GM19328 (cell line): ENCODE data around the gene FAM53B.

Experiments
- ATAC-seq: cut with Tn5 transposase; IDR thresholded peaks from one replicate; pipeline ENCODE4 v1.9.1; 2021; ENCODE audit warnings: mild to moderate bottlenecking, moderate library complexity; ENCODE audit not compliant: unreplicated experiment

The FAM53B gene

DNA sequence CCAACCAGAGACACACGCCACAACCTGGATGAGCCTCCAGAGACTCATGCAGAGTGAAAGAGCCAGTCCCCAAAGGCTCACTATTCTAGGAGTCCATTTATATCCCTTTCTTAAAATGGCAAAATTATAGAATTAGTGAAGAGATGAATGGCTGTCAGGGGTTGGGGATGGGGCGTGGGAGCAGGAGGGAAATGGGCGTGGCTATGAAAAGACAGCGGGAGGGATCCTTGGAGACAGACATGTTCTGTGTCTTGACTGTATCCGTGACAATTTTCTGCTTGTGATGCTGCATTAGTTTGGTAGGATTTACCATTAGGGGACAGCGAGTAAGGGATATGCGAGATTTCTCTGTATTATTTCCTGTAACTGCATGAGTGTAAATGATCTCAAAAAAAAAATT is 33.0 kb downstream of the FAM53B start:
- no peak for ATAC-seq

DNA sequence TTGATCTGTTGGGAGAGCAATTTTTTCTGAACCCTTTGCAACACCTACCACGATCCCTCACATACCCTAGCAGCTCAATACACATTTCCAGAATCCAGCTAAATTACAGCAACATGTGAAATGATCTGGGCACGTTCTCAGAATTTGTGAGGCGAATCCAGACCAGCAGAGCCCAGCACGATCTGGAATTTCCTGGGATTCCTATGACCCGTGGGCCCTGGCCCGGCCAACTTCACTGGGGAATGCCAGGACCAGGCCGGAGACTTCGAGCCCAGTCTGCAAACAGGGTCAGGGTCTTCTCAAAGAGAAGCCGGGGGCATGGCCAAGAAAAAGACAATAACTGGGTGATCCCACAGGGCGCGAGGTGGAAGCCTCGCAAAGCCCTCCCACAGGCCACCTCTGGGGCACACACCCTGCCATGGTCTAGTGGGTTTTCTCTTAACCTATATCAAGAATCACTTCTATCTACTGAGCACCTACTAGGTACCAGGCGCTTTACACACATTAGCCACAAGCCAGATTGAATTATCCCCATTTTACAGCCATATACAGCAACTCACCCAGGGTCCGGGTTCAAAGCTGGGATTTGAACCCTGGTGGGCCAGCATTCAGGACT is 33.8 kb downstream of the FAM53B start:
- no peak for ATAC-seq

DNA sequence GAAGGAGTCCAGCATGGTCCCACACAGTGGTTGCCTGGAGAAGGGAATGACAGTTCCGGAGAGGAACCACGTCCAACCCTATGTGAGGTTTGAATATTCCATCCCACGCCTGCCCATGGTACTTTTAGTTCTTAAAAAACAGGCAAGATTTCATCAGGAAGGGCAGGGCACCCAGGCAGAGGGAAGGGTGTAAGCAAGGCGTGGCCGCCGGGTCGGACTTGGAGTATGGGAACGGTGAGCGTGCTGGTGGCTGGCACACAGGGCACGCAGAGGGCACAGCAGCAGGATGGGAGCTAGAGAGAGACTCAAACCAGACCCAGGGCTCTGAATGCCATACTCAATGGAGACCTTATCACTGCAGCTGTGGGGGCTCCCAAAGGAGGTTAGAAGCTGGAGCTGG is 34.3 kb downstream of the FAM53B start:
- ATAC-seq: no peak

DNA sequence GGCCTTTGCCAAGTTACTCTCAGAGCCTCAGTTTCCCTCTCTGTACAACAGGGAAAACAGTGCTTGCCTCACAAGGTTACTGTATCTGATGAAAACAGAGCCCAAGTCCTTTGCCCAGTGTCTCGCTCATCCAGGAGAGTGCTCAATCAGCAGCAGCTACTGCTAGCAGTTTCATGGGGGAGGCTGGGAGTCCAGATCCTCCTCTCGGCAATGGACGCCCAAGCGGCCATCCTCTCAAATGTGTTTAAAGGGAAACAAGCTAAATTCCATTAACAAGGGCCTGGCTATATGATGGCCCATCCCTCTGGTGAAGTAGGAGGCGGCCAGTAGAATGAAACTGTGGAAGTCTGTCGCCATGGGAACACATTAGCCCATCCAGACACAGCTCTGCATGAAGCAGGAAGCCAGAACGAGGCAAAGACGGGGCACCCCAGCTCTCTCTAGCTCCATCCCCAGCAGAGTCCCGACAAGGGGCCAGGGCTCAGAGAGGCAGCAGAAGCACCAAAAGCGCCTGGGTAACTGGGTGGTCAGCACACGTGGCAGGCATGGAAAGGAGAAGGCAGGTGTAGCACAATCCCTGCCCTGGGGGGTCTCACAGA is 35.2 kb downstream of the FAM53B start:
- no peak for ATAC-seq

DNA sequence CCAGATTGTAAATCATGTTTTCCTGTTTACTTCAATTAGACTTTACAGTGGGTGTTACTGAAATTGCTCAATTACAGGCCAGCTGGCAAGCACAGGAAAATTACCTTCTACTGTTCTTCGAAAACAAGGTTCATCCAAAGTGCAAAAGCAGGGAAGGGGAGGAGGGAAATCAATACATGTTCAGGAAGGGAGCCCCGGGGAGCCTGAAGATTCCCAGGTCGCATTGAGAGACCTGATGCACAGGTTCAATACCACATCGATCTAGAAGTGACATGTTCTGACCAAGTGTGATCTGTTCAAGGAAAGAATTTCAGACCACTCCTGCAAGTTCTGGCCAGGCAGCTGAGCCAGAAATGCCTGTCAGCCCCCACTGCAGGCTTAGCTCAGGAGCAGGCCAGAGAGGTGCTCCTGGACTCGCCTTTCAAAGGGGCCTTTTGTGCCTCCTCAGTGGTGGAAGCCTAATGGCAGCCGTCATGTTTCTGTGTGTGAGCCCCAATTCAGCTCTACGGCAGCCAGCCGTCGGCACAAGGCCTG is 35.9 kb downstream of the FAM53B start:
- ATAC-seq: no peak

DNA sequence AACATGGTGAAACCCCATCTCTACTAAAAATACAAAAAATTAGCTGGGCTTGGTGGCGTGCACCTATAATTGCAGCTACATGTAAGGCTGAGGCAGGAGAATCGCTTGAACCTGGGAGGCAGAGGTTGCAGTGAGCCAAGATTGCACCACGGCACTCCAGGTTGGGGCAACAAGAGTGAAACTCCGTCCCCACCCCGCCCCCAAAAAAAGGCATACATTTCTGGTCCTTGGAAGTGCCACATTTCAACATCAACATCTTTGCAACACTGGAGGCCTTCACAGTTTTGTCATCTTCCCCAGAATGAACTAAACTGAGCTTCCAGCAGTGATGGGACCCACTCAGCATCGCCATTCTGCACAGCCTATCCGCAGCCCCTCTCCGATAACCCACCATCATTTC is 36.6 kb downstream of the FAM53B start:
- ATAC-seq: no peak

DNA sequence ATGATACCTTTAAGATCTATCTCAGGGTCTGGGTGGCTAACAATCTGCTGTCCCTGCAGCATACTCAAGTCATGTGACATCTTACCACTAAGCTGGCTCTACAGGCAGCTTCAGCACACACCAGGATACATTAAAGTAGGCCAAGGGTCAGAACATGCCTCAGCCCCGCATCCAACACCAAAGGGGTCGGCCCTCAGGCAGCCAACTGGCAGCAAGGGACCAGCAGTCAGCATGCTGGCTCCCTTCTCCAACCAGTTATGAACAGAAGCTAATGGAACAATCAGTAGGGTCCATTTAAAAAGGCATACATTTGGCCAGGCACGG is 37.1 kb downstream of the FAM53B start:
- ATAC-seq: no peak

DNA sequence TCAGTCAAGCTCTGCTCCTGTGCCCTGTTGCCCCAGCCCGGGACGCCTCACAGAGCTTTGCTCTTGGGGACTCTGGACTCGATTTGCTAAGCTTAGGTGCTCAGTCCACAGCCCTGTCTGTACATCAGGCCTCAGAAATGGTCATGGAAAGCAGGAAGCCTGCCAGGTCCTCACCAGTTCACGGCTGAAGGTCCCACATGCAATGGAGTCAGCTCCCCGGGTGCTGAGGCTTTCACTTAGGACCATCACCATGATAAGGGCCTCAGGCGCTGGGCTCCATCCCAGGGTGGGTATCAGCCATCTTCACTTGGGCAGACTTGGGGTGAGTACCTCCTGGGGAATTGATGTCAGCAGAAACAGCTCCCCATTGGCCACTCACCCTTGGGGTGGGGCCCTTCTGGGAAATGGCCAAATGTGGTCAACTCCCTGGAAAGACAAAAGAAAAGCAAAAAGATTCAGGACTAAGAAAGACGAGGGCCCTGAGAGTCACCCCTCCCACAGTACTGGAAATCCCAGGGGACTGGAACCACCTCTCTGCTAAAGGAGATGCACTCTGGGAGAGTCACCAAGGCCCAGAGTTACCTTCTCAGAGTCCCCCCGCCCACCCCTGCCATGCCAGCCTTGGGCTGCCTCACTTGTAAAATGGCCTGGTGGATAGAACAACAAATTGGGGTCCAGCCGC is 37.6 kb downstream of the FAM53B start:
- ATAC-seq: no peak

DNA sequence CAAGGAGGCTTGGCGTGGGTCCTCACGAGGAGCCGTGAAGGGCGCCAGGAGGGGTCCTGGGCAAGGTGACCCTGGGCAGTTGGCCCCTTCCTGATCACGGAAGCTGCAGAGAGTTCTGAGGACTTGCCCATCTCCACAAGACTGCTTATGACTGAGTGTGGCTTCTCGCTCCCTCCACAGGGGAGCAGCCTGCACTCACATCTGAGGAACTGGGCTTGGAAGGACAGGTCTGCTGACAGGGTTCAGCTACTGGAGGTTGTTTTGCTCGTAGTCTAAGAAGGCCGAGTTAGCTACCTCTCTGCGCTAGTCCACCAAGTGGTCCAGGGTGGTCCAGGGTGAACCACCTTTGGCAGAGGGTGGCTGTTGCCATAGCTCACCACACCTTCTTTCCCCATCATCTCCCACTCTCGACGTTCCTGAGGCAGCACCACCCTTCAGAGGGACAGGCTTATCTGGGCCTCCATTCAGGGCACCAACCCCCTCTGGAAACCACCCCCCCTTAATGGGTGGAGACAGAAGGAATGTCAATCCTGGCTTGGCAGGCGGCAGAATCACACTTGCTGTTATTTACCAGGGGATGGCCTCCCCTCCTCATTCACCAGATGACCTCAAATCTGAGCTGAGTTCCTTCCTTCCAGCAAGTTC is 38.2 kb downstream of the FAM53B start:
- ATAC-seq: no peak

DNA sequence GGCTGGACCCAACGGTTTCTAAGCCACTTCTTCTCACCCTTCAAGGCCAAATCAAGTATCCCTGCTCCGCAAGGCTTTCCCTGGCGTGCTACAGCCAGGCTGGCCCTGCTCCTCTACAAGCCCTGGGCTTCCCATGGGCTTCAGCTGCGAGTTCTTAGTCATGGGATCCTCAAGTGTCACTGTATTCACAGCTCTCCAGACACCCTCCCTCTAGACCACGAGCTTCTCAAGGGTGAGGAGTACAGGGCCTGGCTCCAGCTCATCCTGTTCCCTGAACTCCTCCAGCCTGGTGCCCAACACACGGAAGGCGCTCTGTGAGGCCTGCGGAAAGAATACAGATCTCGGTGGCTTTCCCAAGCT is 38.8 kb downstream of the FAM53B start:
- no peak for ATAC-seq

DNA sequence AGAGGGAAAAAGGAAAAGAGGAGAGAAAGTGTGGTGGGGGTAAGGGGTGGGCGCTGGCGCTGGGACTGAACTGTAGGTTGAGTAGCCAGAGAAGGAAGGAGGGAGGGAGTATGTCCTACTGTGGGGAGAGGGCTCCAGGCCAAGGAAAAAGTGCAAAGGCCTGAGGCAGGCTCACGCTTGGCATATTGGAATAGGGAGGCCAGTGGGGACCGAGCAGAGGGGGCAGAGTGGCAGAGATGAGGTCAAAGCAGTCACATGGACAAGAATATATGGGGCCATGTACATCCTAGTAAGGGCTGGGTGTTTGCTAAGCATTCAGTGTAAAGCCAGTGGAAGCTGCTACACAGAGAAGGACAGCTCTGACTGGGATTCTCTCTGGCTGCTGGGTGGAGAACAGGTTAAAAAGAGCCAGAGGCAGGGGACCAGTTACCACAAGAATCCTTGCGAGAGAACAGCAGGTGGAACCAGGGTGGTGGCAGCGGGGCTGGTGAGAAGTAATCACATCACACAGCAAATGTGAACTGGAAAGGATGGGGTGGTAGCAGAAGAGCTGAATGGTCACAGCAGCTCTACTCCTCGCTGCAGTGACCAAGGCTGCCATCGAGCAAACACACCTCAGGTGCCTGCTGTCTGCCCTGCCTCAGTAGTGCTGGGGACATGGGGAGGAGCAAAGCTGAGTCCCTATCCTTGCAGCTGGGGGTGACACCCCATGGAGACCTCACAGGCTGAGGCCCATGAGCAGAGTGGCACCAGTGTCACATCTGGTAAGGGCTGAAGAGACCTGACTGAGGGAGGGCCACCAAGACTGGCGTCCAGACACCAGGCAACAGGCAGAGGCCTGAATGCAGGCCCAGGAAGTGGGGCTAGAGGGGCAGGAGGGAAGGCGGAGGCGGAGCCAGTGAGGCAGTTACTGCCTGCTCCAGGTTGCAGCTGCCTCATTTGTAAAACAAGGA is 39.5 kb downstream of the FAM53B start:
- no peak for ATAC-seq

DNA sequence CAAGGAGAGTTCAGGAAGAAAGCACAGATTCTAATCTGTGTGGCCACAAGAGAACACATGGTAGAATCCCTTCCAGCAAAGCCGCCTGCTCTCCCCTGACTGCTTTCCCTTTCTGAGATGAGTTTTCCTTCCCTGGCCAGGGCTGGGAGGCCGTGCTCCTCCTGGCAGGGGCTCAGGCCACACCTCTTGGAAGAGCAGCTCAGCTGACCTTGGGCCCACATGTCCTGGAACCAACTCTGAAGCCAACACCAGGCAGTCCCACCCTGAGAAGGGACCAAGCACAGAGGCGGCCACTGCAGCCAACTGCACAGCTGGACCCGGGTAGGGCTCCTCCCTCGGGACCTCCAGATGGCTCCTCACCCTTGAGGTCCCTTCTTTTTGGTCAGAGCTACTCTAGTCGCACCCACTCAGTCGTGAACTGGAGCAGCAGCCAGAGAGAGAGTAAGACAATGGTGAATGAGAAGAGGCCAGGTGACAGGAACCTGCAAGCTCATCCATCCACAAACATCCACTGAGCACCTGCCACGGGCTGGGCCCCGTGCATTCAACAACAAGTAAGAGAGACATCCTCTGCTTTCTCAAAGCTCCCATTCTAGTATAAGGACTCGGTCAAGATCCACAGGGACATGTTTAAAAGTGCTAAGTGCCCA is 40.3 kb downstream of the FAM53B start:
- ATAC-seq: no peak

DNA sequence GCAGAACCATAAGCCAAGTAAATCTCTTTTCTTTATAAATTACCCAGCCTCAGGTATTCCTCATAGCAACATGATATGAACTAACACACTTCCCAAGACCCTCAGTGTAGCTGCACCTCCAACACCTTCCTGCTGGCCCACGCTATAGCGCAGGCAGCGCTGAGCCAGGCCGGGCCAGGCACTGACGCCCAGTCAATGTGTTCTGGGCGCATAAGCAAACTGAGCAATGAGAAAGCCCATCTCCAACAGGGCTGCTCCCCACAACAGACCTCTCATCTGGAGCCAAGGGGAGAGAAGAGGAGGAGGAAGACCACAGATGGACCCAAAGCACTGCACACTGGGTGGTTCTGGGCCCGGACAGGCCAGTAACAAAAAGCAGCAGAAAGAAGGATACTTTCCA is 40.8 kb downstream of the FAM53B start:
- ATAC-seq: no peak

DNA sequence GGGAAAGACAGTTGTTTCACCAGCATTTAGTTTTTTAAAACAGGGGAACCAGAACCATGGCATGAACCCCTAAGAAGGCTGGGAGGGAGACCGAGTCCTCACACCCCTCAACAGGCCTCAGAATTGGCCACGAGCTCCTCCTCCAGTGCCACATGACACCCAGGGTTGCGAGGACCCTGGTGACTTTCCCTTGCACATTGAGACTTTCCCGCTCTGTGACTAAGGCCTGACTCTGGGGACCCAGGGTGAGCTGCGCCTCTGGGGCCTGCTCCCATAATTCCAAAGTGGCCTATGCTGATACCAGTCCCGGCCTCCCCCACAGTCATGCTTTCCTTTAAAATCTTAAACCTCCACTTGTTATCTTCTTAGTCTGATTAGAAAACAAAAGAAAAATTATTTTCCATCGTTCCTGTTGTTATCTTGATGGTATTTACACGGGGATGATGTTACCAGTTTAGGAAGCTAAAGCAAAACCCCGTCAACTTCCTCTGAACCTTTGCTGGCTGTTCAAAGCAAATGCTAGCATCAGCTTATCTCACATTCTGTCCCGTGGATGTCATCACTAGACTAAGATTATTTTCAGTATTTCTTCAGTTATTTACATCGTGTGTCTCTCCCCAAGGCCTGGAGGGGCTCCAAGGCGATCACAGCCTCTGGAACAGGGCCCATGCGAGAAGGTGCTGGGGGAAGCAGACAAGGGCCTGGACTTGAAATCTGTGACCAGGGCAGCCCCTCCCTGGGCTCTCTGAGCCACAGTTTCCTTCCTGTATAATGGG is 42.1 kb downstream of the FAM53B start:
- ATAC-seq: no peak

DNA sequence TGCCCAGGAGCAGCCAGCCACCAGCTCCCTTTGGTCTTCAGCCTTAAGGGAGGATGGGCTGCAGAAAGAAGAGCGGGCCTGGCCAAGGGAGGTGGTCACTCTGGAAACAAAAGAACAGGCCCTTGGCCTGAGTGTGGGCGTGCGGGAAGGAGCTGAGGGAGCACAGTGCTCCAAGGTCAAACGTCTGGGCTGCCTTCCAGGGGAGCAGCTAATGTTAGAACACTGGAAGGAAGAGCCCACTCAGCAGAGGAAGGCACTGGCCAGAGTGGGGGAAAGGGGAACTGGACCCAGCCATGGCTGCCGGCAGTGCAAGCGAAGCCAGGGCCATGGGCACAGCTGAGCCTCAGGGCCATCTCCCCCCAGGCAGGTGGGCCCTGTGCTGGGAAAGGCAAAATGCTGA is 42.7 kb downstream of the FAM53B start:
- no peak for ATAC-seq

DNA sequence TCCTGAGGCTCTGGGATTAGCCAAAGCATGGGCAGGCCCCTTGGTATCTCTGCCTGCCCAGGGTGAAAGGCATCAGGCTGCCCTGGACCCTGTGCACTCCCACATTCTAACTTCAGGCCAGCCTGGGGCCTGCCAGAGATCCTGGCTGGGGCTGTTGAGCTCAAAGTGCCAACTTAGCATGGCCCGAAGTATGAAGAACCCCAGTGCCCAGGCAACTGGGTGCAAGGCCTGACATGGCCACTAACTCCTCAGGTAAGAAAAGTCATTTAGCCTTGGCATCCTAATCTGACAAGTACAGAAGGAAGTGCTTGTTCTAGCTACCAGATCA is 43.2 kb downstream of the FAM53B start:
- no peak for ATAC-seq

DNA sequence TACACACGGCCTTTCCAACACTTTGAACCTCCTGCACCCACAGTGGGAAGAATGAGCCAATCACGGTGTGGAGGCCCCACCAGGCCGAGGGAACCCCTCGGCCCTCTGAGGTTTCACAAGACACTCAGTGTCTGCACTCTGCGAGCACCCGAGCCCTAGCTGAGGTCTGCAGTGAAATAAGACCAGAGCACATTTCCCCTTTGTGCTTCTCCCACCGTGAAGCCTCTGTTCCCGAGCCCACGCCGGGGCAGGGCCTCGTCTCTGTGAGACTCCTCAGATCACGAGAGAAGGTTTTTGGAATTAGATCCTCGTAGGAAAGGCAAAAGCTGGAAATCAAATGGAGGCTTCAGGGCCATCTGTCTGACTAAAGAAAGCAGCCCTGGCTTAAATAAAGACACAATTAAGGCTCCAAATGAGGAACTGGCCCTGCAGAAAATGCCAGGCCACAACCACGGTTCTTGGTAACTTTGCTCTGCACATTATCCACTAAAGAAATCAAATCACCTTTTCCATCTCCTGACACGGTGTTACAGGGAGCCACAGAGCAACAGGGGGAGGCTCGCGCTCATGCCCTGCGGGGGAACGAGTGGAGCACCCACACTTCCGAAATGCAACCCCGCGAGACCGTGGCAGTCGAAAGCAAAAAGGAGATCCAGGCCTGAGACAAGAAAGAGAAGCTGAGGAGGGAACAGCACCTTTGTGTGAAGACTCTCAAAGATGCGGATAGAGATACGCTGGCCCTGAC is 43.7 kb downstream of the FAM53B start:
- ATAC-seq: no peak

DNA sequence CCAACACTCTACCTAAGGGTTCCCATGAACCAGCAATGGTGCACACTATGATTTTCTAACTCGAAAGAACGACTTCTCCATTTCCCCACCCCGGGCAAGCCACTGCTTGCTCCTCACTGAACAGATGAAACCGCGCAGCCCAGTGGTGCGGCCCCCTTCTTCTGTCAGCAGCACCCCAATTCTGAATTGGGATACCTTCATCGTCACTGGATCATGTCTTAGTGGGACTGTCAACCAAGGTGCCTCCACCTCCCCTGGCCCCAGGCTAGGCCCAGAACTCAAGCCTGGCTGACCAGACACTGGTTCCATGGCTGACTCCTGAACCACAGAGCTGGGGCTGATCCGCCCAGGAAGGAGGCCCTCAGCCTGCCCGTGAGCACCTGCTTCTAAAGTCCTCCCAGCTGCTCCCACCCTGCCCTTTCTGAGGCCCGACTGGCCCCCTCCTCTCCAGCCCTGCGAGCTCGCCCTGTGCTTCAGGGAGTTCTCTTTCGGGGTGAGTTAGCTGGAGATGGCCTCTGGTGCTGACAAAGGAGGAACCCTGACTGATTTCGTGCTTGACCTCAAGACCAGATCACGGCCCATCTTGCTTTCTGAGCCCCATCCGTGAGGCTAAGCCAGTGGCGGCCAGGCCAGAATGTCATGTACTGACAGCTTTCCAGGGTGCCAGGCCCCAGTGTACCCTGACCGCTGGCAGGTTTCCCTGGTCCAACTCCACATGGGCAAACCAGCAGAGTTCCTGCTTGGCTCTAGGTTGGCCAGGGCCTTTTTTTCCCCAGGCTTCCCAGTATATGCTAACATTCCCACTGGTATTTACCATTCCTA is 44.5 kb downstream of the FAM53B start:
- ATAC-seq: no peak
